Measurements from ENCODE around the gene DNAJB9.
"Not testable (repeated sequence)": the region's sequence is repeated elsewhere in the genome, so short reads cannot be mapped to it uniquely, and the experiment has no call there.

Gene DNAJB9

DNA sequence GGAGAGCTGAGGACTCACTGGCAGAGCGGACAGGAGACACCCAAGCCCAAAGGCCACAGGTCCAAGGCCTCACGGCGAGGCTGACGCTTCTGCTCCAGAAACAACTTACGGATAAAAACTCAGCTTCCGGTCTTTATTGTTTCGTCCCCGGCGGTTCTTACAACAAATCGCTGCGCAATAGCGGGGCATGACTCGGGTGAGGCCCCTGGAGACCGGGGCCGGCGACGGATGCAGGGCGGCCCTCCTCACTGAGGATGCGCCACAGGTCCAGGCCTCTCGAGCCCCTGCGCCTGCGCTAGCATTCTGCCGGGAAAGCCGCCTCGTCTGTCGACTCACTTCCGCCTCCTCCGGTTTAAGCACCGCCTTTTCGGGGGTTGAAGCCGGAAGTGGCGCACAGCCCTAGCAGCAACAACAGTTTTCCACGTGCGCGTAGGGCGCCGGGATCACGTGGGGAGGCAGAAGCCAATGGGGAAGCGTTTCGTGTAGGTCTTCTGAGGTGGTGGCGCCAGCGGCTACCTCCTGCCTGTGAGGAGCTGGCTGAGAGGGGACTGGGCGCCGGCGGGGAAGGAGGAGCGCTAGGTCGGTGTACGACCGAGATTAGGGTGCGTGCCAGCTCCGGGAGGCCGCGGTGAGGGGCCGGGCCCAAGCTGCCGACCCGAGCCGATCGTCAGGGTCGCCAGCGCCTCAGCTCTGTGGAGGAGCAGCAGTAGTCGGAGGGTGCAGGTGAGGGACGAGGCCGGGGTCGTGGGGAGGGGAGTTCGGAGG, at the start of gene DNAJB9, which contains the start of gene THAP5:
Gene DNAJB9, plus strand, starts transcription at position 494 of the 765 bp plus-strand sequence. CDS start 1,853 bp downstream, outside the sequence.
Gene THAP5, minus strand, starts transcription at position 326 of the 765 bp plus-strand sequence. Its CDS starts 137 bp downstream, at position 189.
- DNase-seq, result peak; percentile 96

DNA sequence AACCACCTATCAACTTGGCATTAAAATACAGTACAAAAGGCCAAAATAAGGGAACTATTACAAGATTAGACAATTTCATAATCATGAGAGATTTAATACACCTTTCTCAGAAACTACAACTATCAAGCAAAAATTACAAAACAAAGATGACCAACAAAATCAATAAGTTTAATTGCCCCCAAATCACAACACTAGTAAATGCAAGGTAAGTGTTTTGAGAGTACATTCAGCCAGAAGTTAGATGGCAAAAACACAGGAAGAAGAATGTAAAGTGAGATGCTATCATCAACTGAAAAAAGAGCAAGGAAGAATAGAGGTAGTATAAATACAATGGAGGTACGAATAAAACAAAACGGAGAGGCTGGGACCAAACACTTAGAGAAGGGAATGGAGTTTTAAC, 46.9 kb upstream of the DNAJB9 start:
- no peak for DNase-seq

DNA sequence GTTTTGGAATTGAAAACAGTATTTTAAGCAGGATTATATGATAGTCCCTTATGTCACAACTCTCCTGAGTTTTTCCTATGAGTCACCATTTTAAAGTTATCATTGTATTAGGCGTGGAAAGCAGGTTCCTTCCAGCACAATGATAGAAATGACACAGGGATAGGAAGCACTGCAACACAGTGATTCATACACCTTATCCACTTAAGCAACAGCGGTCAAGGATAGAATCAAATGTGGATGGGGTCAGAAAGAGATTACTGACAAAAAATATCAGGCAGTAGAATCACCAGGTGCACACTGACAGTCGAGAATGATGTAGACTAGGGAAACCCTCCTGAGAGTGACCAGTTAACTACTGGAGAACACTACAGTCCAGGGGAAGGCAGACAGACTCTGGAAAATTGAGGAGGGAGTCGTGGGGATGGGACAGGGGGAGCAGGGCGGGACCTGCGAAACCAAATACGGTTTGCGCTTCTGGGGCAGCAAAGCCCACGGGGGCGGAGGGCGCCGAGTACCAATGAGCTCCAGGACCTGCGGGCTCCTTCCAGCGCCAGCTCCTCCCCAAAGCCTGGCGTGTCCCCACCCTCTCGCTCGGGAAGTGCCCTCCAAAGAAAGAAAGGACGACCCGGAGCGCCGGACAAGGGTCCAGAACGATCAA, 44.2 kb upstream of the DNAJB9 start:
- DNase-seq, result peak; percentile 73

DNA sequence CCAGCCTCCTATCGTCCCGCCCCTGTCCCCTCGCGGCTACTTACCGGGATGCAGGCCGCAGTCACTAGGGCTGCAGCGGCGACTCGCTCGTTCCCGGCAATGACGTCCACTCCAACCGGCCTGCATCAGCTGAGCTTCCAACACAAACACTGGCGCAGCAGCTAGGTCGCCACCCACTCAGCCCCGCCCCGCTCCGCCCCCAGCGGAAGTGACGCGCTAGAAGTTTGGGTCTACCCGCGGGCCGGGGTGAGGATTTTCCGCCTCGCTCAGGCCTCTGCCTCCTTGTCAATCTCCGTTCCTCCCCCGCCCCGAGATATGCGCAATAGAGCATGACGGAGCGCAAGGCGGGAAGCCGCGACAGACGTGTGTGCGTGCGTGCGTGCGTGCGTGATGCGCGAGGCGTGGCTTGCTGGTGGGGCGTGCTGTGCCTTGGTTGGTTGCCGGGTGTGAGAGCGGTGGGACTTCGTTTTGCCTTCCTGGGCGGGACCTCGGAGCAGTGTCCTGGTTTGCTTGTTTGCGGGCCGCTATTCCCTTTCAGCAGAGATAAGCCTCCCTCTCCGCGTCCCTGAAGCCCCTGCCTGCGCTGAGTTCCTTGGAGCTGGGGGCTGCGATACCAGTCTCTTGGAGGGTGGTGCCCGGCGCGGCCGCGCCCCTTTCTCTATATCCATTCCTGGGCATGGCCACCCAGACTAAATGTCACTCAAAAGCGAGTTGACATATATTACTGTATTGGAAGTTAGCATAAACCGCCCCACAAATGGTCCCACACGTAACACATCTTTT, 43.5 kb upstream of the DNAJB9 start, which contains the start of gene PNPLA8:
Gene PNPLA8, minus strand, starts transcription at position 151 of the 783 bp plus-strand sequence. CDS start 10,644 bp downstream, outside the sequence.
- peak; percentile 97 for DNase-seq

DNA sequence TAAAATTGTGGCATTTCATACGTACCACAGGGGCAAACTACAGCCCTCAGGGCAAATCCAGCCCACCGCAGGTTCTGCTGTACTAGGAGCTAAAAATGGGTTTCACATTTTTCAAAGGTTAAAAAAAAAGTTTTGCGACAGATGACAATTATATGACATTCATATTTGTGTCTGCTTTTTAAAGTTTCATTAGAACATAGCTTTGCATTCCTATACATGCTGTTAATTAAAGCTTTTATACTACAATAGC, 43.0 kb upstream of the DNAJB9 start:
- no peak for DNase-seq

DNA sequence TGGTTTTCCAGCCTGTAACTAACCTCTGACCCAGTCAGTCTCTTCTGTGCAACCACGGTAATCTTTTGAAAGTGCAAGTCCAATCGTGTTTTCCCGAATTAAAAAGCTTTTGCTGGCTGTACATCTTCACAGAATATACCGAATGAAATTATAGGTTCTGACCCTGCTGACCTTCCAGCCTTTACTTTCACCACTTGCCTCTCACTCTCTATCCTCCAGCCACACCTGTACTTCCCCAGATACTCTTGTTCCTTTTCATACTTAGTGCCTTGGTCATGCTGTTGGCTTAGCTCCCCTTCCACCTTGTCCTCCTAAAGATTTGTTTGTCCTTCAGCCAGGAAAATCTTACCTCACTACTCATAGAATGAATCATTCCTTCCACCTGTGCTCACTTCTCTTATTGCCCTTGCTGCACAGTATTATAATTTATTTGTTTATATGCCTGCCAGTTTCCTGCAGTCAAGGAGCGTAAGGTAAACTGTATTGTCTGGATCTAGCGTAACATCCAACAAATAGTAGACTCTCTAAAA, 41.4 kb upstream of the DNAJB9 start:
- no peak for DNase-seq

DNA sequence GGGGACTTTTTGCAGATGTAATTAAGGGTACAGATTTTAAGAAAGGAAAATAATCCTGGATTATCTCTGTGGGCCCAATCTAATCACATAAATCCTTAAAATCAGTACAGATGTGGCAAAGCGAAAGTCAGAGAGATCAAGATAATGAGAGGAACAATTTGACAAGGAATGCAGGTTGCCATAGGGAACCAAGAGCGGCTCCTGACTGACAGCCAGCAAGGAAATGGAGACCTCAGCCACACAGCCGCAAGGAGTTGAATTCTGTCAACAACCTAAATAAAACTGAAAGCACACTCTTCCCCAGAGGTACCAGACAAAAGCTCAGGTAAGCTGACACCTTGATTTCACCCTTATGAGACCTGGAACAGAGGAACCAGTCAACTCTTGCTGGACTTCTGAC, 40.3 kb upstream of the DNAJB9 start:
- no peak for DNase-seq

DNA sequence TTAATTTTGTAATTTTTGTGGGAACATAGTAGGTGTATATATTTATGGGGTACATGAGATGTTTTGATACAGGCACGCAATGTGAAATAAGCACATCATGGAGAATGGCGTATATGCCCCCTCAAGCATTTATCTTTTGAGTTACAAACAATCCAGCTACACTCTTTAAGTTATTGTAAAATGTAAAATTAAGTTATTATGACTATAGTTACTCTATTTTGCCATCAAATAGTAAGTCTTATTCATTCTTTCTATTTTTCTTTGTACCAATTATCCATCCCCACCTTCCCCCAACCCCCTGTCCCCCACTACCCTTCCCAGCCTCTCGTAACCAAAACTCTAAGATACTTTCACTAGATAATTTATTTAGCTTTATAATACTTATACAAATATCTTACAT, 36.0 kb upstream of the DNAJB9 start:
- no peak for DNase-seq

DNA sequence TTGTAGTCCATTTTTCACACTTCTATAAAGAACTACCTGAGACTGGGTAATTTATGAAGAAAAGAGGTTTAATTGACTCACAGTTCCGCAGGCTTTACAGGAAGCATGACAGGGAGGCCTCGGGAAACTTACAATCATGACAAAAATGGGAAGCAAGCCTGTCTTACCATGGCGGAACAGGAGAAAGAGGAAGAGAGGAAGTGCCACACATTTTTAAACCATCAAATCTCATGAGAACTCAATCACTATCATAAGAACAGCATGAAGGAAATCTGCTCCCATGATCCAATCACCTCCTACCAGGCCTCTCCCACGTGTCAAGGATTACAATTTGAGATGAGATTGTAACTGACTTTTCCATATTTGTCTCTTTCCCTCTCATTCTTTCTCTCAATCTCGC, 34.4 kb upstream of the DNAJB9 start:
- no peak for DNase-seq

DNA sequence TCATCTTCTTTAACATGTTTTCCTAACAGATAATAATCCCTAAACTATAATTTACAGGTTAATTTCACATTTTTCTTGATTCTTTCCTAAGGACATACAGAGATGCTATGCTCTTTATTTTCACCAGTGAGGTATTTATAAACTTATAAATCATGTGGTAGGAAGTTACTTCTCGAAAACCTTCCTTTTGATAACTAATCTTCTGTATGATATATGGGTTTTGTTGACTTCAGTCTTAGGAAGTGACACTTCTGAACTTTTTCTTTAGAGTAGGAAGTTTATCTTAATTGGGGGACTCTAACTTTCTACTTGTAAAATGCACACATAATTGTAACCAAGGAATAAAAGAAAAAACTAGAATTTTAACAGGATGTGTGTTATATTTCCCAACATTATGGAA, 33.9 kb upstream of the DNAJB9 start:
- DNase-seq, result no peak

DNA sequence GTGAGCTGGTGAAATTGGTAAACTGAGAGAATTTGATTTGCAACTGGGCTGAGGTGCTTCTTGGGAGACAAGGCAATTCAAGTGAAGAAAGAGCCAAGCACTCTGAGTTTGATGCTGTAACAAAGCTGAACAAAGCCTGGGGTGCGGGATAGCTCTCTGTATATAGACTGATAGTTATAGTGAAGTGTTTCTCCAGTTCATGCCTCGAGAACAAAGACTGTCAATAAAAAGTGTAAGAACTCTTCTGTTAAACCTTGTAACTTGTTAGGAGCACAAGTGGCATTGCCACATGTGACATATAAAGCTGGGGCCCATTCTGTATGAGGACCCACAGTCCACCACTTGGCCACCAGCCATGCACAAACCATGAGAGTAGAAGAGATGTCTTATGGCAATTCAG, 32.4 kb upstream of the DNAJB9 start:
- no peak for DNase-seq

DNA sequence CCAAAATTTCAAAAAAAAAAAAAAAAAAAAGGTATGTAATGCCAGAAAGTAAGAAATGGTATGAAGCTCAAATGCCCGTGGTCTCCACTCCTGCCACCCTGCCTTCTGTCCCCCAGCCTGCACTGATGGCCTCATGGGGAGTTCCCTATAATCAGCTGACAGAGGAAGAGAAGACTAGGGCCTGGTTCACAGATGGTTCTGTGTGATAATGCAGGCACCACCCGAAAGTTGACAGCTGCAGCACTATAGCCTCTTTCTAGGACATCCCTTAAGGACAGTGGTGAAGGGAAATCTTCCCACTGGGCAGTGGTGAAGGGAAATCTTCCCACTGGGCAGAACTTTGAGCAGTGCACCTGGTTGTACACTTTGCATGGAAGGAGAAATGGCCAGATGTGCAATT, 31.4 kb upstream of the DNAJB9 start:
- not testable (repeated sequence) for DNase-seq

DNA sequence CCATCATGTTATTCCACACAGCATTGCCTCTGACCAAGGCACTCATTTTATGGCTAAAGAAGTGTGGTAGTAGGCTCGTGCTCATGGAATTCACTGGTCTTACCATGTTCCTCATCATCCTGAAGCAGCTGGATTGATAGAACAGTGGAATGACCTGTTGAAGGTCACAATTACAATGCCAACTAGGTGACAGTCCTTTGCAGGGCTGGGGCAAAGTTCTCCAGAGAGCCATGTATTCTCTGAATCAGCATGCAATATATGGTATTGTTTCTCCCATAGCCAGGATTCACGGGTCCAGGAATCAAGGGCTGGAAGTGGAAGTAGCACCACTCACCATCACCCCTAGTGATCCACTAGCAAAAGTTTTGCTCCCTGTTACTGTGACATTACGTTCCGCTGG, 31.0 kb upstream of the DNAJB9 start:
- DNase-seq, result not testable (repeated sequence)

DNA sequence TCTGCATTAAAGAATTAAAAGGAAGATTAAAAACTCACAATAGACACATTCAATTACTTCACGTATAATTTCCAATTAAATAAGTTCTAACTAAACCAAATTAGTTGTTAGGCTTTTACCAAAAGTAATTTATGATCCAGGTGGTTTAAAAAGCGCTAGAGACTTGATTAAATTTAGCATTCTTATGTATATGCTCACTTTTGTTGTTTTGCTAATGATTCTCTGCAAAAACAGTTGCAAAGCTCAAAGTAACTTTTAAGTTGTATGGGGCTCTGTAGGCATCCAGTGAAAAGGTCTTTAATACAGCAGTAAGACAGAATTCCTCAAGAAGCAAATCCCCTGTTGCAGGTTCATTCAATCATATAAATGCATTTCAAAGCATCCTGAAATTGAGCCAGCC, 28.2 kb upstream of the DNAJB9 start:
- no peak for DNase-seq

DNA sequence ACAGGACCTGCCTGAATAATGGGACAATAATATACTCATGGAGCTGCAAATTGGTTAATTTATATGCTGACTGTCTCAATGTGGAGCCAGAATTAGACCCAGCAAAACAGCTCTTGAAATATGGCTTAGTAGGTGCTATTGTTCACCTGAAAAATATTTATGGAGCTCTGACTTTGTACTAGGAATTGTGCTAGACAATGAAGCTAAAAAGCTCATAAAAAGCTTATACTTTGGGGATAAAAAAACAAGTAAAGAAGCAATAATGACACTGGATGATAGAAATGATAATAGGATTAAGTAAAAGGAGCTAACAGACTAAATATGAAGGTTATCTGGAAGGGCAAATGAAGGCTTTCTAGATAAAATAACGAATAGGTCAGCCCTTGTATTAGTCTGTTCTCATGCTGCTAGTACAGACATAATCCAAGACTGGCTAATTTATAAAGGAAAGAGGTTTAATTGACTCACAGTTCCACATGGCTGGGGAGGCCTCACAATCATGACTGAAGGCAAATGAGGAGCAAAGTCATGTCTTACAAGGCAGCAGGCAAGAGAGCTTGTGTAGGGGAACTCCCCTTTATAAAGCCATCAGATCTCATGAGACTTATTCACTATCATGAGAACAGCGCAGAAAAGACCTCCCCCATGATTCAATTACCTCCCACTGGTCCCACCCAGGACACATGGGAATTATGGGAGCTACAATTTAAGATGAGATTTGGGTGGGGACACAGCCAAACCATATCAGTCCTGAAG, 21.4 kb upstream of the DNAJB9 start:
- DNase-seq, result not testable (repeated sequence)

DNA sequence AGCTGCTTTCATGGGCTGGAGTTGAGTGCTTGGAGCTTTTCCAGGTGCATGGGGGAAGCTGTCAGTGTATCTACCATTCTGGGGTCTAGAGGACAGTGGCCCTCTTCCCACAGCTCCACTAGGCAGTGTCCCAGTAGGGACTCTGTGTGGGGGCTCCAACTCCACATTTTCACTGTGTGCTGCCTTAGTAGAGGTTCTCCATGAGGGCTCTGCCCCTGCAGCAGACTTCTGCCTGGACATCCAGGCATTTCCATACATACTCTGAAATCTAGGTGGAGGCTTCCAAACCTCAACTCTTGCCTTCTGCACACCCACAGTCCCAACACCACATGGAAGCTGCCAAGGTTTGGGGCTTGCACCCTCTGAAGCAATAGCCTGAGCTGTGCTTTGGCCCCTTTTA, 13.0 kb upstream of the DNAJB9 start:
- DNase-seq, result not testable (repeated sequence)

DNA sequence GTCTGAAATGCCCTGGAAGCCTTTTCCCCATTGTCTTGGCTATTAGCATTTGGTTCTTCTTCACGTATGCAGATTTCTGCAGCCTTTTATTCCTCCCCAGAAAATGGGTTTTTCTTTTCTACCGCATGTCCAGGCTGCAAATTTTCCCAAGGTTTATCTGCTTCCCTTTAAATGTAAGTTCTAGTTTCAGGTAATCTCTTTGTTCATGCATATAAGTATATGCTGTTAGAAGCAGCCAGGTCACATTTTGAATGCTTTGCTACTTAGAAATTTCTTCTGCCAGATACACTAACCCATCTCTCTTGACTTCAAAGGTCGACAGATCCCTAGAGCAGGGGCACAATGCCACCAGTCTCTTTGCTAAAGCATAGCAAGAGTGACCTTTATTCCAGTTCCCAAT, 12.5 kb upstream of the DNAJB9 start:
- no peak for DNase-seq

DNA sequence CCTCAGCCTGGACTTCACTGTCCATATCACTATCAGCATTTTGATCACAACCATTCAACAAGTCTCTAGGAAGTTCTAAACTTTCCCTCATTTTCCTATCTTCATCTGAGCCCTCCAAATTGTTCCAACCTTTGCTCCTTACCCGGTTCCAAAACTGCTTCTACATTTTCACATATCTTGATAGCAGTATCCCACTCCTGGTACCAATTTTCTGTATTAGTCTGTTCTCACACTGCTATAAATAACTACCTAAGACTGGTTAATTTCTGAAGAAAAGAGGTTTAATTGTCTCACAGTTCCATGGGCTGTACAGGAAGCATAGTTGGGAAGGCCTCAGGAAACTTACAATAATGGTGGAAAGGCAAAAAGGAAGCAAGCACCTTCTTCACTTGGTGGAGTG, 12.1 kb upstream of the DNAJB9 start:
- DNase-seq, result no peak

DNA sequence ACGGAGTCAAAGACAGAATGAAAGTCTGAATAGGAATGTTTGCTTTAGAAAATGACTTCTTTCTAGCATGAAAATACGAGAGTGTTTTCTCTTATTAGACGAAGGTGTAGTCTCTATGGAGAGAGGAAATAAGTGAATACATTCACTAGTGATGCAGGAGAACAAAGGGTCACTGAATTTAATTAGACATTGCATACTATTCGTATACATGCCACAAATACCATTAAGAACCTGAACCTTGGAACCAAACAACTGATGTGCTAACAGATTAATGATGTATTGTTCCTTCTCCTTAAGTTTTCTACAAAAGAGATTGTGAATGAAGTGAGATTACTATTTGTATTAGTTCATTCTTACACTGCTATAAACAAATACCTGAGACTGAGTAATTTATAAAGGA, 10.4 kb upstream of the DNAJB9 start:
- DNase-seq, result no peak

DNA sequence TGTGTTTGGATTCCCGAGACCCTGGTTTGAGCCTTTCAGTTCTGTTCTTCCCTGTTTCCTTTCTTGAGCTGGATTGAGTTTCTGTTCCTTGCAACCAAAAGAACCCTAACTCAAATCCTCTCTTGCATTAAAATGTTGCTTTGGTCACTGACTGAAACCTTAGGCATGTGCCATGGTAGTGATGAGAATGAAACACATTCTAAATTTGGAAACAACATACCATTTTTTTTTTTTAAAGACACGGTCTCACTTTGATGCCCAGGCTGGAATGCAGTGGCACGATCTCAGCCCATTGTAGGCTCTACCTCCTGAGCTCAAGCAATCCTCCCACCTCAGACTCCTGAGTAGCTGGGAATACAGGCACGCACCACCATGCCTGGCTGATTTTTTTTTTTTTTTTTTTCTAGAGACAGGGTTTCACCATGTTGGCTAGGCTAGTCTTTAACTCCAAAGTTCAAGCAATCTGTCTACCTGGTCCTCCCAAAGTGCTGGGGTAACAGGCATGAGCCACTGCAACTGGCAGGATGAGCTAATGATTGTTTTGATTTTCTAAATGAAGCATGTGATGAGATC, 8.5 kb upstream of the DNAJB9 start:
- no peak for DNase-seq

DNA sequence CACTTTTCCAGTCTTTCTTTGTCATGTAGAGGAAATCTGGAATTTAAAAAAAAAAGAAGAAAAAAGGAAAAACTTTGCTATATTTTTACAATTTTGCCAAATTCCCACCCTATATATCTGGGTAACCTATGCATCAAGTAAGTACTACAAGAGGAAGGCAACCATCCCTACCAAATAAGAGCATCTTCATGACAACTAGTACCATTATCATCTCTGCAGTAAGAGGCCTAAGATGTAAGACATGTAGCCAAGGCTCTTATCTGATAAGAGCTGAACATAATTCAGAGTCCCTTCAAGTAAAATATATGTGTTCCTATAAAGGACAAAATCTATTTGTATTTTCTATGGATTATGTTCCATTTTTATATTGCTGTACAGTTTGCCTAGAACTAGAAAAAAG, 3.7 kb upstream of the DNAJB9 start:
- no peak for DNase-seq

DNA sequence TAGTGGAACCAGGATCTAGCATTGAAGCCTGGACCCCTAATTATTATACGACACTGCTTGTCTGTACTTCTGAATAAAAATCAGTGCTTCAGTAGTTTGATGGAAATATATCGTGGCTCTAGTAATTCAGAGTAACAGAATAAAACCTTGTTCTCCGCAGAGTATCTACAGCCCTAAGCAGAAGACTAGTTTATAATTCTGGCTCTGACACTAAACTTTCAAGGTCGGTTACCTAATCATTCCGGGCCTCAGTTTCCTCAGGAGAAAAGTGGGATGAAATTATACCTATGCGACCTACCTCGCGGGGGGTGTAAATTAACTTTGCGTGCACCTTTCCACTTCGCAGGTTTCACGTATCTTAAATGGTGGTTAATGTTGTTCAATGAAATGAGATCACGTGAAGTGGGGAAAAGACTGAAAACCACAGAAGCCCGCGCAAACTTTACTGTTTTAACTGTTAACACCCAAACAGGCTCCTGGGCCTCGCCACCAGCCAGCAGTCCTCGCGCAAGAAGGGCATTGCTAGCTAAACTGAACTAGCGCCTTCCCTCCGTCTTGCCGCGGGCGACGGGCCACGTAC, 783 bp upstream of the DNAJB9 start:
- no peak for DNase-seq

All from SHP77 treated with DMSO at 0.1 percent for 48 hours (cell line).